G401 (cell line): ENCODE measurements around the gene C11orf91. TPM values are rescaled to one million over a fixed set of nuclear protein-coding genes. Genes with fewer than 3 reads are reported as not detected.
A peak's percentile ranks its signal among the peaks of the same experiment; 100 is the strongest.
"Not testable (repeated sequence)": the region's sequence is repeated elsewhere in the genome, so short reads cannot be mapped to it uniquely, and the experiment has no call there.

Experiments used
- DNase-seq: peaks from one replicate; pipeline ENCODE4 v3.0.0-alpha.2; 2015; ENCODE audit warnings: low spot score
- in situ Hi-C: cut with HindIII; loops from 2 replicates; pipeline ENCODE4 v1.10.0; 2016; ENCODE audit warnings: low sequenced_read_pairs, mixed read lengths
- total RNA-seq: library from RNA; depleted of rRNA; stranded (reverse); fragments of >200 nt; shearing (Covaris generic); gene quantifications from 2 replicates; pipeline ENCODE4 v1.2.3, GENCODE V29; 2014; rRNA removed

C11orf91 gene
- total RNA-seq, result not detected in 2 replicates

GRCh38 chr11:33700502-33701271, at the start of gene C11orf91:
Gene C11orf91, minus strand, starts transcription at chr11:33700826. Its CDS starts 86 bp downstream, at chr11:33700740.
- DNase-seq, result peak; percentile 79
- in situ Hi-C loops, result no loop called here

GRCh38 chr11:33747979-33748378, 47.4 kb upstream of the C11orf91 start:
- DNase-seq, result no peak
- in situ Hi-C loops, result no loop called here

GRCh38 chr11:33743291-33743690, 42.7 kb upstream of the C11orf91 start:
- DNase-seq, result no peak
- in situ Hi-C loops, result no loop called here

- DNase-seq, result peak; percentile 43
- in situ Hi-C loops, result no loop called here
Measured at GRCh38 chr11:33742249-33742851, 41.7 kb upstream of the C11orf91 start.

GRCh38 chr11:33741806-33742205, 41.2 kb upstream of the C11orf91 start:
- in situ Hi-C loops, result no loop called here
- no peak for DNase-seq

GRCh38 chr11:33737362-33737821, 36.8 kb upstream of the C11orf91 start:
- in situ Hi-C loops, result no loop called here

GRCh38 chr11:33736148-33736812, 35.7 kb upstream of the C11orf91 start, which contains the start of gene CD59:
Gene CD59, minus strand, starts transcription at chr11:33736423. Its CDS starts 13,978 bp downstream, at chr11:33722445.
- peak; percentile 96 for DNase-seq
- in situ Hi-C loops, result no loop called here

More at GRCh38 chr11:33737362-33737821, 36.8 kb upstream of the C11orf91 start:
- DNase-seq, result no peak

- in situ Hi-C loops, result no loop called here
- DNase-seq, result peak; percentile 54
Measured at GRCh38 chr11:33735271-33736147, 34.9 kb upstream of the C11orf91 start.

GRCh38 chr11:33734441-33735270, 34.0 kb upstream of the C11orf91 start:
- in situ Hi-C loops, result no loop called here
- DNase-seq, result peak; percentile 81

GRCh38 chr11:33733980-33734379, 33.4 kb upstream of the C11orf91 start:
- DNase-seq, result peak; percentile 35

GRCh38 chr11:33731723-33732531, 31.3 kb upstream of the C11orf91 start:
- in situ Hi-C loops, result no loop called here
- no peak for DNase-seq

More at GRCh38 chr11:33733980-33734379, 33.4 kb upstream of the C11orf91 start:
- in situ Hi-C loops, result no loop called here

- in situ Hi-C loops, result no loop called here
- no peak for DNase-seq
Measured at GRCh38 chr11:33730716-33731115, 30.1 kb upstream of the C11orf91 start.

GRCh38 chr11:33729072-33729664, 28.5 kb upstream of the C11orf91 start:
- DNase-seq, in situ Hi-C loops: not testable (repeated sequence)

- DNase-seq, result not testable (repeated sequence)
Measured at GRCh38 chr11:33727539-33727938, 26.9 kb upstream of the C11orf91 start.

GRCh38 chr11:33725496-33725895, 24.9 kb upstream of the C11orf91 start:
- in situ Hi-C loops, result no loop called here

More at GRCh38 chr11:33727539-33727938, 26.9 kb upstream of the C11orf91 start:
- in situ Hi-C loops, result not testable (repeated sequence)

GRCh38 chr11:33724644-33725035, 24.0 kb upstream of the C11orf91 start:
- in situ Hi-C loops, result no loop called here
- DNase-seq, result peak; percentile 55

More at GRCh38 chr11:33725496-33725895, 24.9 kb upstream of the C11orf91 start:
- no peak for DNase-seq
